GM18502 (cell line): ENCODE measurements around the gene UBASH3B.
A peak's percentile ranks its signal among the peaks of the same experiment; 100 is the strongest.
"Not testable (repeated sequence)": the region's sequence is repeated elsewhere in the genome, so short reads cannot be mapped to it uniquely, and the experiment has no call there.

Source experiments
- ATAC-seq: cut with Tn5 transposase; IDR thresholded peaks from one replicate; pipeline ENCODE4 v1.9.1; 2021; ENCODE audit warnings: mild to moderate bottlenecking; ENCODE audit not compliant: unreplicated experiment, poor library complexity

Gene UBASH3B

GRCh38 chr11:122802876-122803275, 147.4 kb downstream of the UBASH3B start:
- no peak for ATAC-seq

- no peak for ATAC-seq
Observed at GRCh38 chr11:122803306-122803705, 147.8 kb downstream of the UBASH3B start.

GRCh38 chr11:122803716-122804115, 148.2 kb downstream of the UBASH3B start:
- ATAC-seq: no peak

- no peak for ATAC-seq
Observed at GRCh38 chr11:122804161-122804560, 148.6 kb downstream of the UBASH3B start.

GRCh38 chr11:122804796-122805195, 149.3 kb downstream of the UBASH3B start:
- ATAC-seq: no peak

- ATAC-seq: no peak
Observed at GRCh38 chr11:122807731-122808477, 152.4 kb downstream of the UBASH3B start.

GRCh38 chr11:122808478-122808869, 153.0 kb downstream of the UBASH3B start:
- ATAC-seq: peak; percentile 79

GRCh38 chr11:122809866-122810265, 154.3 kb downstream of the UBASH3B start:
- no peak for ATAC-seq

GRCh38 chr11:122811721-122812120, 156.2 kb downstream of the UBASH3B start:
- ATAC-seq: no peak

- ATAC-seq: no peak
Observed at GRCh38 chr11:122812638-122813037, 157.1 kb downstream of the UBASH3B start.

GRCh38 chr11:122813176-122813893, 157.8 kb downstream of the UBASH3B start:
- ATAC-seq: no peak

- ATAC-seq: no peak
Observed at GRCh38 chr11:122813894-122814270, 158.4 kb downstream of the UBASH3B start.

- no peak for ATAC-seq
Observed at GRCh38 chr11:122814401-122814800, 158.9 kb downstream of the UBASH3B start.

GRCh38 chr11:122815900-122816299, 160.4 kb downstream of the UBASH3B start:
- no peak for ATAC-seq

GRCh38 chr11:122816761-122817520, 161.4 kb downstream of the UBASH3B start:
- no peak for ATAC-seq

GRCh38 chr11:122820158-122820557, 164.6 kb downstream of the UBASH3B start:
- ATAC-seq: no peak

GRCh38 chr11:122821169-122821568, 165.6 kb downstream of the UBASH3B start:
- no peak for ATAC-seq

- ATAC-seq: no peak
Observed at GRCh38 chr11:122822241-122822640, 166.7 kb downstream of the UBASH3B start.

GRCh38 chr11:122823564-122823963, 168.0 kb downstream of the UBASH3B start:
- no peak for ATAC-seq

- ATAC-seq: not testable (repeated sequence)
Observed at GRCh38 chr11:122829371-122829770, 173.8 kb downstream of the UBASH3B start.

GRCh38 chr11:122832297-122832696, 176.8 kb downstream of the UBASH3B start:
- ATAC-seq: not testable (repeated sequence)
